HepG2 (cell line): Measurements from ENCODE around the gene PNKD. TPM values are rescaled to one million over a fixed set of nuclear protein-coding genes. Genes with fewer than 3 reads are reported as not detected.
A peak's percentile ranks its signal among the peaks of the same experiment; 100 is the strongest.

Experiments used
- HNRNPH1 ChIP-seq: fragments of 200-400 bp; formaldehyde crosslinking; optimal IDR thresholded peaks from 2 replicates; pipeline ENCODE3; 2017; ENCODE audit warnings: mild to moderate bottlenecking, low read depth, low read length
- HNRNPK ChIP-seq: fragments of 200-400 bp; formaldehyde crosslinking; IDR thresholded peaks from 2 replicates; pipeline ENCODE4 v1.6.1; 2018; ENCODE audit warnings: low read length, low read depth, moderate library complexity, mild to moderate bottlenecking; ENCODE audit not compliant: poor library complexity, severe bottlenecking
- IRF2 ChIP-seq: IDR thresholded peaks from 2 replicates; pipeline ENCODE4 v1.6.1; 2018; ENCODE audit warnings: missing genetic modification reagents, missing compliant biosample characterization
- MLXIP ChIP-seq: sonication (generic); formaldehyde crosslinking; IDR thresholded peaks from 2 replicates; pipeline ENCODE4 v1.9.0; 2021; ENCODE audit warnings: missing genetic modification reagents, borderline replicate concordance
- NR1H2 ChIP-seq: sonication (generic); formaldehyde crosslinking; IDR thresholded peaks from 2 replicates; pipeline ENCODE4 v1.8.1; 2022; ENCODE audit warnings: low read depth, missing genetic modification reagents, borderline replicate concordance
- NR2F2 ChIP-seq: IDR thresholded peaks from 2 replicates; pipeline ENCODE4 v1.6.1; 2012; ENCODE audit warnings: low read depth, inconsistent platforms, borderline replicate concordance
- PHF20 ChIP-seq: sonication (generic); formaldehyde crosslinking; IDR thresholded peaks from 2 replicates; pipeline ENCODE4 v1.5.0; 2020; ENCODE audit warnings: mild to moderate bottlenecking, missing genetic modification reagents
- REPIN1 ChIP-seq: sonication (generic); formaldehyde crosslinking; IDR thresholded peaks from 2 replicates; pipeline ENCODE4 v1.8.0; 2022; ENCODE audit warnings: missing genetic modification reagents, low read depth, mild to moderate bottlenecking, borderline replicate concordance
- SNAPC4 ChIP-seq: sonication (generic); formaldehyde crosslinking; IDR thresholded peaks from 2 replicates; pipeline ENCODE4 v1.4.0; 2020; ENCODE audit warnings: mild to moderate bottlenecking, missing genetic modification reagents
- SNRNP70 ChIP-seq: fragments of 200-400 bp; formaldehyde crosslinking; IDR thresholded peaks from 2 replicates; pipeline ENCODE4 v1.6.1; 2017; ENCODE audit warnings: mild to moderate bottlenecking, low read depth, low read length, moderate library complexity
- SPEN ChIP-seq: sonication (generic); formaldehyde crosslinking; IDR thresholded peaks from 2 replicates; pipeline ENCODE4 v1.5.1; 2020; ENCODE audit warnings: low read depth, mild to moderate bottlenecking, missing genetic modification reagents
- ZNF12 ChIP-seq: sonication (generic); formaldehyde crosslinking; IDR thresholded peaks from 2 replicates; pipeline ENCODE4 v1.5.0; 2020; ENCODE audit warnings: missing genetic modification reagents
- ZNF230 ChIP-seq: sonication (generic); formaldehyde crosslinking; IDR thresholded peaks from 2 replicates; pipeline ENCODE4 v1.4.0; 2020; ENCODE audit warnings: mild to moderate bottlenecking, missing genetic modification reagents
- ZNF562 ChIP-seq: sonication (generic); formaldehyde crosslinking; IDR thresholded peaks from 2 replicates; pipeline ENCODE4 v1.8.0; 2022; ENCODE audit warnings: missing genetic modification reagents, borderline replicate concordance
- ZNF574 ChIP-seq: sonication (generic); formaldehyde crosslinking; IDR thresholded peaks from 2 replicates; pipeline ENCODE4 v1.4.0; 2020; ENCODE audit warnings: missing genetic modification reagents
- ZNF766 ChIP-seq: sonication (generic); formaldehyde crosslinking; IDR thresholded peaks from 2 replicates; pipeline ENCODE4 v1.5.0; 2020; ENCODE audit warnings: missing genetic modification reagents, borderline replicate concordance
- ZSCAN30 ChIP-seq: sonication (generic); formaldehyde crosslinking; IDR thresholded peaks from 2 replicates; pipeline ENCODE4 v1.5.0; 2020; ENCODE audit warnings: mild to moderate bottlenecking, missing genetic modification reagents
- polyA plus RNA-seq, 8 experiments: library from polyadenylated mRNA; depleted of rRNA in 3 of 8; stranded (reverse) in 7 of 8; unstranded in 1 of 8; fragments of >200 nt; fragmentation: Illumina TruSeq in 4 of 8; extraction: Trizol in 4 of 8; gene quantifications; 2 replicates each; pipeline versions ENCODE4 v1.2.1 to v1.2.3, GENCODE V29; 2011 to 2016; ENCODE audit warnings: low read depth in 4 of 8, missing spikeins in 1 of 8, mixed read lengths in 1 of 8; ENCODE audit not compliant: insufficient read depth in 1 of 8
- total RNA-seq, 5 experiments: library from RNA; depleted of rRNA; stranded (reverse); fragments of >200 nt; fragmentation: Illumina TruSeq; extraction: Trizol; gene quantifications; 2 replicates each; pipeline ENCODE4 v1.2.3, GENCODE V29; 2016; ENCODE audit warnings: low read depth in 1 of 5

The PNKD gene
- total and polyA plus RNA-seq, 2 of the 13 experiments (the other 11 are each of a cell fraction or from before 2014, with no cell fraction given) = 55.9 to 80.4 TPM

GRCh38 chr2:218269900-218270720 is at the start of gene PNKD, which contains the start of gene AAMP (continued):
- TF ChIP-seq MLXIP (peak; percentile 78; the same call in 1 of the 2 replicates), HNRNPK (peak; percentile 2), SNRNP70 (no peak), ZNF766 (no peak), SPEN (CRISPR knock-in tag) (peak; percentile 88), IRF2 (peak; percentile 98), ZNF574 (CRISPR knock-in tag) (peak; percentile 93), ZNF562 (CRISPR knock-in tag) (no peak), ZNF12 (0 out of 2 replicates have a peak, but pooled peaks have one; percentile 12), ZNF230 (peak; percentile 70), HNRNPH1 (no peak), NR1H2 (CRISPR knock-in tag) (no peak), NR2F2 (no peak), REPIN1 (CRISPR knock-in tag) (peak; percentile 27), SNAPC4 (CRISPR knock-in tag) (peak; percentile 71), ZSCAN30 (CRISPR knock-in tag) (no peak), PHF20 (peak; percentile 54)
